T-helper 22 cell (primary cell): ENCODE measurements around the gene SELPLG.
"Not testable (repeated sequence)": the region's sequence is repeated elsewhere in the genome, so short reads cannot be mapped to it uniquely, and the experiment has no call there.

Experiments used
- DNase-seq: peaks from one replicate; pipeline ENCODE4 v3.0.0-alpha.2; 2020; ENCODE audit warnings: low read depth

The SELPLG gene

DNA sequence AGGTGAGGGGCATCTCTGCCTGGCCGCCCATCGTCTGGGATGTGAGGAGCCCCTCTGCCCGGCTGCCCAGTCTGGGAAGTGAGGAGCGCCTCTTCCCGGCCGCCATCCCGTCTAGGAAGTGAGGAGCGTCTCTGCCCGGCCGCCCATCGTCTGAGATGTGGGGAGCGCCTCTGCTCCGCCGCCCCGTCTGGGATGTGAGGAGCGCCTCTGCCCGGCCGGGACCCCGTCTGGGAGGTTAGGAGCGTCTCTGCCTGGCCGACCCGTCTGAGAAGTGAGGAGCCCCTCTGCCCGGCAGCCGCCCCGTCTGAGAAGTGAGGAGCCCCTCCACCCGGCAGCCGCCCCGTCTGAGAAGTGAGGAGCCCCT, 22.1 kb upstream of the SELPLG start:
- DNase-seq, result not testable (repeated sequence)

GRCh38 chr12:108654622-108655021, 20.9 kb upstream of the SELPLG start:
- not testable (repeated sequence) for DNase-seq

DNA sequence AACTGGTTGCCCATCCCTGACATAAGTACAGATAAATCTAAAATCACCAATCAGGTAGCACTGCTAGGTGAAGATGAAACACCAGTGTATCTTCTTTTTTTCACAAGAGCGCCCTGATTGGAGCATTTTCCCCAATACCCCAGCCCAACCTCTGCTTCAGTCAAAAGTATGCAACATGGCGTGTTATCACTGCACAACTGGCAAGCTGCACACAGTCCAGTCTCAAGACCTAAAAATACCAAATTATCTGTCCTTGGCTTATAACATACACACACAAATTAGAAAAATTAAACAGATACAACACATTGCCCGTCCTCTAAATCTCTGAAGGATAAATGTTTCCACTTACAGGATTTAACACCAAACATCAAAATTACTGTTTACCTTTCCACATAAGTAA, 20.2 kb upstream of the SELPLG start:
- no peak for DNase-seq

DNA sequence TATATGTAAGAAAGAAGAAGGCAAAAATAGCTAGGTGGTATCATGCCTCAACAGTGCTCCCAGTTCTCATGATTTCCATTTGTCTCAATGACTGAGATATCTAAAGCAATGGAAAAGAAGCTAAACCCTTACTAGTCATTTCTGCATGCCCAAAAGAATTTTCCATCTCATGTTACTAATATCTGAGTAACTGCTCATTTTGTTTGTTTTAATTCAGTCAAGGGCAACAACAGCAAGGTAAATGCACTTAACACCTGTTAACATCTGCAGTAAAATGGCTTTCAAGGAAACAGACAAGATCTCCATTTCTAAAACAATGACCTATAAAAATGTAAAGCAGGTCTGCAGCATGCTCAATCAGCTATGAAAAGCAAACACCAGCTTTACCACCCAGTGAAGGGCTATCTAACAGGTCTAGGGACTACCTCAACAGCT, 19.4 kb upstream of the SELPLG start:
- DNase-seq, result no peak

GRCh38 chr12:108650083-108650482, 16.4 kb upstream of the SELPLG start:
- no peak for DNase-seq

DNA sequence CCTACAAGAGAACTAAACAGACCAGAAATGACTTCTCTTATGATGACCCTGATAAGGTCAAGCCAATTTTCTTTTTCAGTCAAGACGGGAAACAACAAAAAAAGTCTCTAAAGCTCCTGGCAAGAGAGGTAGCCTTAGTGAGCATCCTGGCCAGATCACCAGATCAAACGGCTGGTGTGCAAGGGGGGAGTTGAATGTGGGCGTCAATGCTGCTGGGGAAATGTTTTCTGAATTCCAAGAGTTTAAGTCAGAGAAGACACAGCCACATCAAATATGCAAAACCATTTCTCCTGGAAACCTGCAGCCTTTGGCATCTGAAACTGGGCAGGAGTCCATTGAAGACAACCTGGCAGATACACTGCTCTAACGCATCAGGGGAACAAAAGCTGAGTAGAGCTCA, 16.0 kb upstream of the SELPLG start:
- no peak for DNase-seq

- no peak for DNase-seq
Observed at GRCh38 chr12:108649126-108649525, 15.4 kb upstream of the SELPLG start.

- no peak for DNase-seq
Observed at GRCh38 chr12:108648371-108648770, 14.7 kb upstream of the SELPLG start.

GRCh38 chr12:108647585-108648287, 14.0 kb upstream of the SELPLG start:
- no peak for DNase-seq

- DNase-seq, result no peak
Observed at GRCh38 chr12:108646600-108647579, 13.2 kb upstream of the SELPLG start.

GRCh38 chr12:108645686-108646599, 12.2 kb upstream of the SELPLG start:
- no peak for DNase-seq

GRCh38 chr12:108644811-108645120, 11.1 kb upstream of the SELPLG start:
- no peak for DNase-seq

DNA sequence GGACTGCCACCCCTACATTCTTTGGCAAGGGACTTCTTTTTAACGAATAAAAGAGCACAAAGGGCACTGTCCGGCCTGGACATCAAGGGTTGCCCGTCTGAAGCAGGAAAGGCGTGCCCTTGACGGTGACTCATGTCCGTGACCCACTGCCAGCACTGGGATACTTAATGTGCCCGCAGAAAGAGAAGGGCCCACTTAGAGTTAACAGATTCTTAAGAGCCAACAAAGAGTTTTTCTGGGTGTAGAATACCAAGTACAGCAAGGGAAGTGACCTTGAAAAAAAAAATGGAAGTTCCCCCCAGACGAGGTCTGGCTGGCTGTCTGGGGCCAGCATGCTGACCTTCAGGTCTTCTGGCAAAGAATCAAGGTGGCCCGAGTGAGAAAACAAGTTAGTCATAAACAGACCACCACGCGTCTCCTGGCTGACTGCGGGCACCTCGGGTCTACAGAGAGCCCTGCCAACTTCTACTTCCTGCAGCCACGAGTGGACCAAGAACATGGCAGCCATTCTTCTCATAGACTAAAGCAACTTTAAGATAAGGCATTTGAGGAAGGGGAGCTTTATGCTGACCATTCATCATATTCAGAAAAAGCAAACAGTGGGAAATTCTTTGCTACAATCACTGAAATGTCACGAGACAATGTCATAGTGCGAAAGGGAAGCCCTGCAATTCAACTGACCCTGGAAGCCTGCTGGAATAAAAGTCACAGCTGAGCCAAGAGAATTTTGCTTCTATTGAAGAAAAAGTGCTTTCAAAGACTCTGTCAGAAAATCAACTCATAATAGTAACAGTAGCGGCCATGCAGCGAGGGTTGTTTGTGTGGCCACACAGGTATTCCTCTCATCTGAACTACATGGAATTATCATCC, 10.5 kb upstream of the SELPLG start:
- DNase-seq, result no peak

GRCh38 chr12:108642899-108643654, 9.4 kb upstream of the SELPLG start:
- DNase-seq, result no peak

- no peak for DNase-seq
Observed at GRCh38 chr12:108642269-108642870, 8.7 kb upstream of the SELPLG start.

DNA sequence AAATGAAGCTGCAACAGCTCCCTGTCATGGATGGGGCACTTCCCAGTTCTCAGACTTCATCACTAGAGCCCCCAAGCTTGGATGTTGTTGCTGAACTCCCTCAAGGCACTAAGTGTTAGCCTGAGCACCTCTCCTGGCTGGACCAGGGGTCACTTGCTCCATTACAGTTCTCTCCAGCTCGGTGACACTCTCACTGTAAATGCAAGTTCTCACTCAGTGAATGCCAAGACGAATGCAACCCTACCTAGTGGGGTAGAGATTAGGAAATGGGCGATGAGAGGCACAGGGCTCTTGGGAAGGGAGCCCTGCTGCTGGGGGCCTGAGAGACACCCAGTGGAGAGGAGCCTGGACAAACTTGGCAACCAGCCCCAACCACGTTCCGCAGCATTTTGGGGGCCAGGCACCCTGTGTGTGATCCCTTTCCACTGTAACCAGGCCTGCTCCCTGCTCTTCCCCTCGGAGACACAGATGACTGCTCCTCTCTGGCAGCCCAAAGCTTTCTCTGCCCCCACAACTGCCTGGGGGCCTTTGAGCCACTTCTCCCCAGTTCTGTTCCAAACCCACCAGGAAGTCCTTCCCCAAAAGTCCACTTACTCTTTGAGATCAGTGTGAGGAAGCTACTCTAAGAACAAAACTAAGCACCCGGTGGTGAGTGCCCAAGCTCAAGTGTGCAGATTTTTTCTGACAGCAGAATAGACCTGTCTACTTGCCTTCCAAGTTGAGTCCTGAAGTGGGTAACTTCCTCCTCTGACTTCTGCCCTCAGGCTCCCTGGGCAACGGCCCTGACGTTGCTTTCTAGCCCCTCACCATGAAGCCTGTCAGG, 8.0 kb upstream of the SELPLG start:
- DNase-seq, result no peak

- no peak for DNase-seq
Observed at GRCh38 chr12:108640802-108641445, 7.2 kb upstream of the SELPLG start.

GRCh38 chr12:108638997-108639822, 5.5 kb upstream of the SELPLG start:
- no peak for DNase-seq
